GM19239 (cell line): ENCODE data around the gene XYLT2.
A peak's percentile ranks its signal among the peaks of the same experiment; 100 is the strongest.

Experiments used
- DNase-seq: peaks from one replicate; pipeline ENCODE4 v3.0.0; 2011; ENCODE audit warnings: low spot score; ENCODE audit not compliant: insufficient read length
- FAIRE-seq: peaks from 2 replicates; lab custom pipeline; 2011; peaks lifted over from hg19 to GRCh38; lab: Jason Lieb, UNC

XYLT2 gene

DNA sequence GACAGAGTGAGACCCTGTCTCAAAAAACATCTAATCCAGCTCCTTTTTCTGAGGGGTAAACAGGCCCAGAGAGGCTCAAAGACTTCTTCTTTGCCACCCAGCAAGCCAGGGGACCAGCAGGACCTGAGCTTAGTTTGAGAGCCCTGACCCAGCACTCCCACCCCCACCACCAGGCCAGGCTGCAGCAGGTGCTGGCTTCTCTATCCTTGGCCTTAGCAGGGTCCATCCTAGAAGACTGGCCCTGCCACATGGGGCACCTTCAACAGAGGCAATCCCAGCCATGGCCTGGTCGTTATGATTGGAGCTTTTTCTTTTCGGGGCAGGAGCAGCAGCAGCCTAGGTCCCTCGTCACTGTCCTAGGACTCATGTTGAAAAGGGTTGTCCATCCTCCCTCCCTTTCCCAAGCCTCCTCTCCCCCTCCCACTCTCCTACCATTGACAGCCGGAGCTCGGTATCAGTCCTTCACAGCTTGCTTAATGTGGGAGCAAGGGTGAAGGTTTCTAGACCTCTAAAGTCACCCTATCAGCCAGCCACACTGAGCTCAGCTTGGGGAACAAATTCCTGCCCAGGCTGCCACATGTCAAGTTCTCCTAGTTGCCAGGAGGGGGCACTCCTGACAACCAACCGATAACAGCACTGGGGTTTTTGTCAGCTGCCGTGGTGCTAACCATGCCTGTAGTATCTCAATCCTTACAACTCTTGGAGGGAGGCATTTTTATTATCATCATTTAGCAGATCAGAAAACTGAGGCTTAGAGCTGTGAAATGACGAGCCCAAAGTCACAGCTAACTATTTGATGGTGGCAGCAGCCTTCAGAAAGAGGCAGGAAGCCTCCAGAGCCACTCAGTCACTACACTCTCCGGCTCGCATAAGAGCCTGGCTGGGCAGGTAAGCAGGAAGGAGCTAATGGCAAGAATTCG, 15.9 kb downstream of the XYLT2 start:
- DNase-seq (peak; percentile 83), FAIRE-seq (peak; percentile 96)

DNA sequence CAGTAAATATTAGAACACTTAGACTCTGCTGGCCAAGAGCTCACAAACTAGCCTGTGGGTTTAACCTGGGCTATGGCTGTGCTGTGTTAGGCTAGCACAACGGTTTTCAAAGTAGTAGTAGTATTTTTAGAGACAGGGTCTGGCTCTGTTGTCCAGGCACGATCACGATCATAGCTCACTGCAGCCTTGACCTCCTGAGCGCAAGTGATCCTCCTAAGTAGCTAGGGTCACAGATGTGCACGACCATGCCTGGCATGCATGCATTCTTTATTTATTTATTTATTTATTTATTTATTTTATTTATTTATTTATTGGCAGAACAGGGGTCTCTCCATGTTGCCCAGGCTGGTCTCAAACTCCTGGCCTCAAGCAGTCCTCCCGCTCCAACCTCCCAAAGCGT, 16.7 kb downstream of the XYLT2 start:
- no peak for FAIRE-seq
- DNase-seq: no peak

- FAIRE-seq: no peak
- DNase-seq: no peak
Observed at GRCh38 chr17:50363217-50364060, 17.5 kb downstream of the XYLT2 start.

DNA sequence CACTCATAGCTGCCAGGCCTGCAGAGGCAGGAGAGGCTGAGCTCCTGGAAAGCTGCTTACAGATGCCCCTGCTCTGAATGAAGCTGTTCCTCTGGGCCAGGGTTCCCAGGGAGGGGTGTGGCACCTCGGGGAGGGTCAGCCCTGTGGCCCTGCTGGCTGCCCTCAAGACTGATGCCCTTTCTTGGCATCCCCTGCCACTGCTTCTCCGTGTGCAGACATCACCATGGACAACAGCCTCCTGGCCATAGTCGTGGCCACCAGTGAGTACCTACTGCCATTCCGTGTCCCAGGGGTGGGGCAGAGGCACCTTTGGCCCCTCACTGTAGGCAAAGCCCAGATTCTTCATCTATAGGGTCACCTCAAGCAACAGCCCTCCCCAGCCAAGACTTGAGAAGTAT, 18.1 kb downstream of the XYLT2 start:
- FAIRE-seq (no peak), DNase-seq (no peak)

- no peak for DNase-seq
- no peak for FAIRE-seq
Observed at GRCh38 chr17:50364715-50365114, 18.8 kb downstream of the XYLT2 start.

- no peak for DNase-seq
- no peak for FAIRE-seq
Observed at GRCh38 chr17:50365165-50365564, 19.2 kb downstream of the XYLT2 start.

DNA sequence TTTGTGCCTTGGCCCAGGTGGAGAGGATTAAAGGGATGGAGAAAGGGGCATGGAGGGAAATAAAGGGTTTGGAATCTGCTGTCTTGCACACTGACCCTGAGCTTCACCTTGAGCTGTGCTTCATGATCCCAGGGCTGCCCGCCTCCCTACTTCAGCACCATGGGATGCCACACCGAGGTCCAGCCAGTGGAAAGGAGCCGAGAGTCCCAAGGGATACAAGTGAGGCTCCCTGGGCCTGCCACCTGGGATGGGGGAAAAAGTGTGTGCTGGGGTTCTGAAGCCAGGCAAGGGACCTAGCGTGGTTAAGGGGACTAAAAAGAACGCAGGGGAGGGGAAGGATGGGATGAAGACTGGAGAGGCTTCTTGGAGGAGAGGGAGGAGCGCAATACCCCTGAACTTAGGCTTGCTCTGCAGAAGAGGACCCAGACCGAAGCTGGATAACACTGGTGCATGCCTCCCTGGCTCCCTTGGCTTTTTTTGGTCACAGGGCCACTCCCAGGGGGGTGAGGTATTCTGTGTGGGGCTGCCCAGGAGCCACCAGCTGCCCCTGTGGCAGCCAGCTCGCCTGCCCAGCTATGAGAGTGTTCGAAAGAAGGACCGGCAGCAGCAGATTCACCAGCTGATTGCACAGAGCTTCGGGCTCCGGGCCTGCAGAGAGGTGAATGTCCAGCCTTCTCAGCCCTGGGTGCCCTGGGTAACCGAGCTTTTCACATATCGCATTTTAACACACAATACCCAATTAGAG, 19.9 kb downstream of the XYLT2 start:
- FAIRE-seq: no peak
- no peak for DNase-seq

- DNase-seq (no peak), FAIRE-seq (no peak)
Observed at GRCh38 chr17:50367401-50367800, 21.5 kb downstream of the XYLT2 start.

GRCh38 chr17:50370052-50370451, 24.1 kb downstream of the XYLT2 start:
- no peak for FAIRE-seq
- DNase-seq: no peak

GRCh38 chr17:50371526-50371925, 25.6 kb downstream of the XYLT2 start:
- no peak for DNase-seq
- no peak for FAIRE-seq

- FAIRE-seq (no peak), DNase-seq (no peak)
Observed at GRCh38 chr17:50372222-50372757, 26.4 kb downstream of the XYLT2 start.

DNA sequence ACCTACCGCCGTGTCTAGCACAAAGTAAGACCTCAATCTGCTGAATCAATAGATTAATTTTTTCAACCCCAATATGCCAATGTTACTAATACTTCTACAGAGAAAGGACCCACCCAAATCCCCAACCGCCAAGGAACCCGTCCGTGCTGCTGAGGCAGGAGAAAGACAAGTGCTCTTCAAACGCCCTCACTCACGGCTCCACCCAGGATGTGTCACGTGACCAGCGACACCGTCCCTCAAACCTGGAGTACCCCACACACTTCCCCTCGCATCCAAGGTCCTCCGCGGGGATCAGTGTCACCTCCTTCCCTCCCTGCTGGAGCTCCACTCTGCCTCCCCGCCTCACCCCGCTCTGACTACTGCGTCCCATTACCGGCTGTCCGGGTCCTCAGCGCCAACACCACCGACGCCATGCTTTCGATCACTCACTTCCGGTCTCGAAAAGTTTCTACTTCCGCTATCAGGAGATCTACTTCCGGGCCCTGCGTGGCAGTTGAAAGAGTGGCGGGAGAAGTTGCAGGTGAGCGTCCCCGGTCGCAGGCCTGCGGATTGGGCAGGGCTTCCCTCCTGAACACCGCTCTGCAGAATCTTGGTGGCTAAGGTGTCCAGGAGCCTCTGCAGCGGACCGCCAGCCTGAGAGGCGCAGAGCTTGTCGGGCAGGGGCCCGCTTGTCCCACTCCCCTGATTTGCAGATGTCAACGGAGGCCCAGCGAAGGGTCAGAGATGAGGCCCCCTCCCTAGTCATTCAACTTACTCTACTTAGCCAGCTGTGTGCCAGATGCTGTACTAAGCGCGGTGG, 27.0 kb downstream of the XYLT2 start, which contains the start of the genes EME1 and MRPL27:
EME1 (plus strand) TSS at position 472 of the 799 bp plus-strand sequence. CDS start 1,980 bp downstream, outside the sequence.
MRPL27 (minus strand) TSS at position 427 of the 799 bp plus-strand sequence; CDS start at position 413, 14 bp downstream.
- FAIRE-seq: peak; percentile 96
- peak; percentile 88 for DNase-seq

- no peak for FAIRE-seq
- no peak for DNase-seq
Observed at GRCh38 chr17:50373705-50374104, 27.8 kb downstream of the XYLT2 start.

GRCh38 chr17:50375858-50376538, 30.1 kb downstream of the XYLT2 start:
- no peak for FAIRE-seq
- DNase-seq: no peak

GRCh38 chr17:50379351-50380132, 33.6 kb downstream of the XYLT2 start:
- FAIRE-seq (no peak), DNase-seq (no peak)

- DNase-seq (no peak), FAIRE-seq (no peak)
Observed at GRCh38 chr17:50380369-50381259, 34.7 kb downstream of the XYLT2 start.

- no peak for DNase-seq
- no peak for FAIRE-seq
Observed at GRCh38 chr17:50381260-50381815, 35.4 kb downstream of the XYLT2 start.
